BE2C (cell line): ENCODE data around the gene TSPAN32.
"Not testable (repeated sequence)": the region's sequence is repeated elsewhere in the genome, so short reads cannot be mapped to it uniquely, and the experiment has no call there.

Source experiments
- DNase-seq: peaks from one replicate; pipeline ENCODE4 v3.0.0-alpha.2; 2020
- H3K27me3 ChIP-seq: fragments of 250-450 bp; sonication (Bioruptor Pico); 2 replicates; pipeline ENCODE4 v1.5.1; 2020; ENCODE audit warnings: mild to moderate bottlenecking
- H3K36me3 ChIP-seq: fragments of 250-450 bp; sonication (Bioruptor Pico); 2 replicates; pipeline ENCODE4 v1.5.1; 2020; ENCODE audit warnings: mild to moderate bottlenecking
- H3K4me1 ChIP-seq: fragments of 250-450 bp; sonication (Bioruptor Pico); 2 replicates; pipeline ENCODE4 v1.5.1; 2020
- H3K4me3 ChIP-seq: 2 replicates; pipeline ENCODE4 v1.5.1; 2011; ENCODE audit warnings: low read depth, low read length
- H3K9me3 ChIP-seq: fragments of 250-450 bp; sonication (Bioruptor Pico); 2 replicates; pipeline ENCODE4 v1.5.1; 2020
- CTCF ChIP-seq: IDR thresholded peaks from 2 replicates; pipeline ENCODE4 v1.5.1; 2012; ENCODE audit warnings: mild to moderate bottlenecking, low read depth, low read length

Gene TSPAN32

GRCh38 chr11:2352420-2352819 is 50.6 kb downstream of the TSPAN32 start:
- TF ChIP-seq CTCF = no peak
- no peaks in the 10 kb centered on the region for H3K9me3 ChIP-seq
- no peaks in the 10 kb centered on the region for H3K36me3 ChIP-seq
- H3K27me3 ChIP-seq = no peaks in the 10 kb centered on the region
- DNase-seq = no peak
- H3K4me3 ChIP-seq = no peak overlapping the region
- H3K4me1 ChIP-seq = no peaks in the 10 kb centered on the region

- Histone ChIP-seq H3K4me1 (no peaks in the 10 kb centered on the region), H3K36me3 (no peaks in the 10 kb centered on the region), H3K9me3 (no peaks in the 10 kb centered on the region), H3K27me3 (no peaks in the 10 kb centered on the region), H3K4me3 (no peak overlapping the region)
- DNase-seq = no peak
- TF ChIP-seq CTCF = no peak
These were observed 53.3 kb downstream of the TSPAN32 start for GRCh38 chr11:2355000-2355644.

GRCh38 chr11:2357246-2357645 is 55.4 kb downstream of the TSPAN32 start:
- H3K4me1 ChIP-seq = no peaks in the 10 kb centered on the region
- TF ChIP-seq CTCF = no peak
- H3K36me3 ChIP-seq = no peaks in the 10 kb centered on the region
- DNase-seq = no peak
- H3K9me3 ChIP-seq = no peaks in the 10 kb centered on the region
- H3K27me3 ChIP-seq = no peaks in the 10 kb centered on the region
- no peak overlapping the region for H3K4me3 ChIP-seq

GRCh38 chr11:2357651-2358050 is 55.8 kb downstream of the TSPAN32 start:
- H3K9me3 ChIP-seq, H3K27me3 ChIP-seq, H3K4me1 ChIP-seq, H3K4me3 ChIP-seq, DNase-seq, H3K36me3 ChIP-seq: not testable (repeated sequence)

GRCh38 chr11:2358754-2359442 is 57.1 kb downstream of the TSPAN32 start:
- H3K27me3 ChIP-seq = no peaks in the 10 kb centered on the region
- no peaks in the 10 kb centered on the region for H3K36me3 ChIP-seq
- H3K4me1 ChIP-seq = no peaks in the 10 kb centered on the region
- no peak overlapping the region for H3K4me3 ChIP-seq
- no peaks in the 10 kb centered on the region for H3K9me3 ChIP-seq
- no peak for DNase-seq
- TF ChIP-seq CTCF = no peak

- no peak for TF ChIP-seq CTCF
- Histone ChIP-seq H3K36me3 (no peaks in the 10 kb centered on the region), H3K27me3 (no peaks in the 10 kb centered on the region), H3K4me3 (no peak overlapping the region), H3K4me1 (no peaks in the 10 kb centered on the region), H3K9me3 (no peaks in the 10 kb centered on the region)
- DNase-seq = no peak
These were observed 57.7 kb downstream of the TSPAN32 start for GRCh38 chr11:2359557-2359956.
